MM.1S (cell line): ENCODE data around the gene MAGEB4.

ENCODE experiments used
- DNase-seq: peaks from one replicate; pipeline ENCODE4 v3.0.0-alpha.2; 2015
- H2AFZ ChIP-seq: fragments of 300-600 bp; sonication (generic); 2 replicates; pipeline ENCODE4 v1.6.0; 2016; ENCODE audit warnings: antibody characterized with exemption, low read length
- H3F3A ChIP-seq: fragments of 300-600 bp; sonication (generic); 2 replicates; pipeline ENCODE4 v1.6.1; 2016; ENCODE audit warnings: mild to moderate bottlenecking, antibody characterized with exemption, low read length, moderate library complexity, mixed read lengths; ENCODE audit not compliant: insufficient read depth
- H3K27ac ChIP-seq: fragments of 300-600 bp; sonication (generic); 2 replicates; pipeline ENCODE4 v1.5.1; 2016; ENCODE audit warnings: mild to moderate bottlenecking, low read length
- H3K27me3 ChIP-seq: fragments of 300-600 bp; sonication (generic); replicated peaks from 2 replicates; pipeline ENCODE4 v1.6.0; 2016; ENCODE audit warnings: low read length; ENCODE audit not compliant: insufficient read depth
- H3K36me3 ChIP-seq: fragments of 300-600 bp; sonication (generic); replicated peaks from 2 replicates; pipeline ENCODE4 v1.6.1; 2016; ENCODE audit warnings: mild to moderate bottlenecking, low read length, mixed read lengths; ENCODE audit not compliant: insufficient read depth
- H3K4me1 ChIP-seq: fragments of 300-600 bp; sonication (generic); 2 replicates; pipeline ENCODE4 v1.6.1; 2016; ENCODE audit warnings: low read length, mixed read lengths
- H3K4me2 ChIP-seq: fragments of 300-600 bp; sonication (generic); 2 replicates; pipeline ENCODE4 v1.6.0; 2016; ENCODE audit warnings: low read depth, low read length
- H3K4me3 ChIP-seq: fragments of 300-600 bp; sonication (generic); 2 replicates; pipeline ENCODE4 v1.5.1; 2016; ENCODE audit warnings: low read length, mixed read lengths
- H3K79me2 ChIP-seq: fragments of 300-600 bp; sonication (generic); 2 replicates; pipeline ENCODE4 v1.6.1; 2016; ENCODE audit warnings: mixed run types, low read length, mixed read lengths
- H3K9ac ChIP-seq: fragments of 300-600 bp; sonication (generic); 2 replicates; pipeline ENCODE4 v1.6.1; 2016; ENCODE audit warnings: low read length, mixed read lengths
- H3K9me2 ChIP-seq: fragments of 300-600 bp; sonication (generic); replicated peaks from 2 replicates; pipeline ENCODE4 v1.6.1; 2016; ENCODE audit warnings: mild to moderate bottlenecking, low read length, mixed read lengths; ENCODE audit not compliant: insufficient read depth
- H3K9me3 ChIP-seq: fragments of 300-600 bp; sonication (generic); replicated peaks from 2 replicates; pipeline ENCODE4 v1.6.1; 2016; ENCODE audit warnings: mild to moderate bottlenecking, low read length, mixed read lengths; ENCODE audit not compliant: insufficient read depth
- H4K20me1 ChIP-seq: fragments of 300-600 bp; sonication (generic); 2 replicates; pipeline ENCODE4 v1.6.1; 2016; ENCODE audit warnings: mild to moderate bottlenecking, low read length, moderate library complexity, mixed read lengths; ENCODE audit not compliant: insufficient read depth
- CTCF ChIP-seq: fragments of 300-600 bp; sonication (generic); IDR thresholded peaks from 2 replicates; pipeline ENCODE4 v1.5.1; 2016; ENCODE audit warnings: antibody characterized with exemption, low read length, mixed read lengths
- EZH2 ChIP-seq: fragments of 300-600 bp; sonication (generic); optimal IDR thresholded peaks from 2 replicates; pipeline ENCODE3; 2017; ENCODE audit warnings: low read depth, mild to moderate bottlenecking, antibody characterized with exemption, low read length, mixed read lengths
- EZH2phosphoT487 ChIP-seq: fragments of 300-600 bp; sonication (generic); IDR thresholded peaks from 2 replicates; pipeline ENCODE4 v1.6.1; 2018; ENCODE audit warnings: antibody characterized with exemption, low read length

Gene MAGEB4

DNA sequence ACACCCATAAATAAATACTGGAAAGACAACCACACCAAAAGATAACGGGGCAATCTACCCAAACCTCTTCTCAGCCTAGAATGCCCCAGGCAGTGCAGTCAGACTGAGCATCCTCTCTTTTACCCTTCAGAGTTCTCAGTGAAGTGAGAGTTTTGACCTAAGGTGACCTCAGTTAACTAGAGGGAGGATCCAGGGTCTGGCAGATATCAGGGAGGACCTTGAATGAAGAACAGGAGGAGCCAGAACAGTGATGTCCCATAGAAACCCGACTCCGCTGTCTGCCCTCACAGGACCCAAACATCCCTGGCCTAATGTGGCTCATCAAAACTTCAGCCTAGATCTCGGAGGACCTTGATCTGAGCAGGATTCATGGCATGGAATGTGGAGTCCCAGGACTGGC lies 11.4 kb upstream of the MAGEB4 start, which contains the start of gene MAGEB3:
Gene MAGEB3, plus strand, starts transcription at position 263 of the 400 bp plus-strand sequence. CDS start 5,268 bp downstream, outside the sequence.
- no peak within 1 kb of the TSS for H3K4me3 ChIP-seq
- H3K4me2 ChIP-seq, result no peak within 1 kb of the TSS
- H3K79me2 ChIP-seq, result no peaks in the 10 kb centered on the region

DNA sequence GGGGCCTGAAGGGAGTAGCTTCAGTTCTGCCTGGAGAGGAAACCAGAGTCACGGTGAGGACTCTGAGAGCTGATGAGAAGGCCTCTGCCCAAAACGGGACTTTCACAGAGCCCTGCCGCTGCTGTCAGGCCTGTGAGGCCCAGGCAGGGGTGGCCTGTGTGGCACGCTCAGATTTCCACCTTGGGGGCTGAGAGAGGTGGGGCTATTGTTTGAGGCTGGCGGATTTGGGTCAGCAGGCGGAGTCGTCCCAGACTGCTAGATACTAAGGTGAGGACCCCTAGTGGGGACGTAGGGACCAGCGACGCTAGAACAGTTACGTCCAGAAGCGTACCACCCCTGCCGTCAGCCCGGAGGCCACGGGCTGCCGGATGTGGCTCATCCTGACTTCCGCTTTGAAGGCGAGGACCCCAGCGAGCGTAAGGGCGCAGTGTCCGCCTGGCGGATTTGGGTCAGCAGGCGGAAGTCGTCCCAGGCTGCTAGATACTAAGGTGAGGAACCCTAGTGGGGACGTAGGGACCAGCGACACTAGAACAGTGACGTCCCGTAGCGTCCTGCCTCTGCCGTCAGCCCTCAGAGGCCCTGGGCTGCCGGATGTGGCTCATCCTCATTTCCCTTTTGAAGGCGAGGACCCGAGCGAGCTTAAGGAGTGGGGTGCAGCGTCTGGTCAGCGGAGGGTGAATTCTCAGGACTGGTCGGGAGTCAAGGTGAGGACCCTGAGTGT lies 5.1 kb downstream of the MAGEB4 start, which contains the start of gene MAGEB1:
Gene MAGEB1, plus strand, starts transcription at position 378 of the 721 bp plus-strand sequence. CDS start 3,348 bp downstream, outside the sequence.
- Histone ChIP-seq H2AFZ (no peak within 1 kb of the TSS), H3K27ac (no peak within 1 kb of the TSS), H3F3A (no peaks in the 10 kb centered on the region), H3K79me2 (no peaks in the 10 kb centered on the region), H4K20me1 (no peaks in the 10 kb centered on the region), H3K36me3 (no peaks in the 10 kb centered on the region), H3K9me2 (no peaks in the 10 kb centered on the region), H3K4me3 (no peak within 1 kb of the TSS), H3K4me1 (no peaks in the 10 kb centered on the region), H3K9me3 (no peaks in the 10 kb centered on the region), H3K27me3 (no peaks in the 10 kb centered on the region), H3K4me2 (no peak within 1 kb of the TSS), H3K9ac (no peak within 1 kb of the TSS)
- DNase-seq, result no peak
- TF ChIP-seq EZH2 (no peak), CTCF (no peak), EZH2phosphoT487 (no peak)

More for the DNA sequence above, 11.4 kb upstream of the MAGEB4 start, which contains the start of gene MAGEB3:
- Histone ChIP-seq H3K27me3 (no peaks in the 10 kb centered on the region), H2AFZ (no peak within 1 kb of the TSS), H3F3A (no peaks in the 10 kb centered on the region), H3K4me1 (no peaks in the 10 kb centered on the region), H3K9me2 (no peaks in the 10 kb centered on the region), H3K9me3 (no peaks in the 10 kb centered on the region), H4K20me1 (no peaks in the 10 kb centered on the region), H3K9ac (no peak within 1 kb of the TSS), H3K36me3 (no peaks in the 10 kb centered on the region), H3K27ac (no peak within 1 kb of the TSS)
- no peak for DNase-seq
- TF ChIP-seq EZH2, result no peak
- TF ChIP-seq CTCF, result no peak
- TF ChIP-seq EZH2phosphoT487, result no peak

DNA sequence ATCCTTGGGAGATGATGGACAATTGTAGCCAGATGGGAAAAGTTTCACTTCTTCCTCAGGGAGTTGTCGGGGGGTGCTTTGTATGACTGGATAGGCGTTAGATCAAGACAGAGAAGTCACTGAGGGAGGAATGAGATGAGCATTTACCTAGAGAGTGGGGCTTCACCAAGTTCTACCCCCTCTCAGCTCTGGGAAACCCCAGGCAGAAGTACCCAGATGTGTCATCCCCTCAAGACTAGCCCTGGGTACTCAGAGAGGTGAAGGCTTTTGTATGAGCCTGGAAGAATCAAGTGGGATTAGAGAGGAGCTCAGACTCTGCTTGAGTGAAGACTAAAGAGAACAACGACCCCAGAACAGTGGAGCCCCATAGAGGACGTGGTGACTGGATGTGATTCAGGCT lies 7.1 kb downstream of the MAGEB4 start:
- no peaks in the 10 kb centered on the region for H3K79me2 ChIP-seq
- H3K36me3 ChIP-seq, result no peaks in the 10 kb centered on the region
- H3F3A ChIP-seq, result no peaks in the 10 kb centered on the region
- H3K27ac ChIP-seq, result no peak overlapping the region
- TF ChIP-seq EZH2, result no peak
- no peak for TF ChIP-seq EZH2phosphoT487
- TF ChIP-seq CTCF, result no peak
- no peak overlapping the region for H3K4me3 ChIP-seq
- H2AFZ ChIP-seq, result no peak overlapping the region
- H3K9me2 ChIP-seq, result no peaks in the 10 kb centered on the region
- no peak overlapping the region for H3K9ac ChIP-seq
- H3K9me3 ChIP-seq, result no peaks in the 10 kb centered on the region
- DNase-seq, result no peak
- no peak overlapping the region for H3K4me2 ChIP-seq
- no peaks in the 10 kb centered on the region for H3K27me3 ChIP-seq
- H3K4me1 ChIP-seq, result no peaks in the 10 kb centered on the region
- no peaks in the 10 kb centered on the region for H4K20me1 ChIP-seq
